ENCODE results near the gene ABL1.
"Not testable (repeated sequence)": the region's sequence is repeated elsewhere in the genome, so short reads cannot be mapped to it uniquely, and the experiment has no call there.

ABL1 gene

DNA sequence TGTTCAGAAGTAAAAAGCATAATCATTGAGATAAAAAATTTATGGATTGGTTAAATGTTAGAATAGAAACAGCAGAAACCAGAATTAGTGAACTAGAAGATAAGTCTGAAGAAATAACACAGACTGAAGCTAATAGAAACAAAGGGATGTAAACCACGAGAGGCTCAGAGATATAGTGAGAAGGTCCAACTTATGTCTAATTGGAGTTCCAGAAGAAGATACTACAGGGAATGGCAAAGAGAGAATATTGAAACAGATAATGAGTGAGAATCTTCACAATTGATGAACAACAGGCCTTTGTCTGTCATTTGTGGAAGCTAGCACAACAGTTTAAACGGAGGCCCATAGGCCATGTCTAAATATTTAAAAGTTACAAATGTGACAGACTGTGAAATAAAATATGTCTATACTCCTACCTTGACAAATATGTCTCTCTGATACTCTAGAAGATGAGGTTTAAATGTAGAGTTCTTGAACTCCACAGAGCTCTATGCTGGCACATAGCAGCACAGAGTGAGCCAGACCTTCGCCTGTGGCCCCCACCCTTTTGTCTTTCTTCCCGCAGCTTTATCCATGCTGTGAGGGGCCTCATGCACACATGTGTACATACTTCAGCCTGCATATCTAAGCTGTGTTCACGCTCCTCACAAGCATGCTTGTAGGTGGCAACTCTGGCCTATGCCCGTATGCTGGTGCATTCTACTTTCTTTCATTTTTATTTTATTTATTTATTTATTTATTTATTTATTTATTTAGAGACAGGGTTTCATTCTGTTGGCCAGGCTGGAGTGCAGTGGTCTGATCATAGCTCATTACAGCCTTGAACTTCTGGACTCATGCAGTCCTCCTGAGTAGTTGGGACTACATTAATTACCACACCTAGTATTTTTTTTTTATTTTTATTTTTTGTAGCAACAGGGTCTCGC is 45.0 kb upstream of the ABL1 start:
- no peak for ATAC-seq (ENCODE audit: insufficient read depth, low read depth)
- Histone ChIP-seq H3K4me2 (ENCODE audit: insufficient read depth, low read length) (no peak overlapping the region), H3K9me3 (ENCODE audit: insufficient read depth, low read length, severe bottlenecking) (no peaks in the 10 kb centered on the region), H3K36me3 (ENCODE audit: insufficient read depth, low read length) (no peaks in the 10 kb centered on the region), H3K27ac (ENCODE audit: low read length) (no peak overlapping the region), H3K27me3 (ENCODE audit: insufficient read depth, low read length, poor library complexity) (no peaks in the 10 kb centered on the region), H4K20me1 (ENCODE audit: insufficient read depth, low read length) (no peaks in the 10 kb centered on the region), H3K79me2 (ENCODE audit: insufficient read depth, low read length) (peaks cover 6% of the 10 kb centered on the region; the same call in 1 of the 2 replicates), H3K9ac (ENCODE audit: low read depth, low read length) (no peak overlapping the region), H2AFZ (ENCODE audit: low read depth, low read length) (no peak overlapping the region), H3K4me3 (ENCODE audit: low read depth in 1 of 2, low read length in 2 of 2) (no peak overlapping the region), H3K4me1 (ENCODE audit: insufficient read depth, low read length) (no peaks in the 10 kb centered on the region)
- TF ChIP-seq, protein P1, sequence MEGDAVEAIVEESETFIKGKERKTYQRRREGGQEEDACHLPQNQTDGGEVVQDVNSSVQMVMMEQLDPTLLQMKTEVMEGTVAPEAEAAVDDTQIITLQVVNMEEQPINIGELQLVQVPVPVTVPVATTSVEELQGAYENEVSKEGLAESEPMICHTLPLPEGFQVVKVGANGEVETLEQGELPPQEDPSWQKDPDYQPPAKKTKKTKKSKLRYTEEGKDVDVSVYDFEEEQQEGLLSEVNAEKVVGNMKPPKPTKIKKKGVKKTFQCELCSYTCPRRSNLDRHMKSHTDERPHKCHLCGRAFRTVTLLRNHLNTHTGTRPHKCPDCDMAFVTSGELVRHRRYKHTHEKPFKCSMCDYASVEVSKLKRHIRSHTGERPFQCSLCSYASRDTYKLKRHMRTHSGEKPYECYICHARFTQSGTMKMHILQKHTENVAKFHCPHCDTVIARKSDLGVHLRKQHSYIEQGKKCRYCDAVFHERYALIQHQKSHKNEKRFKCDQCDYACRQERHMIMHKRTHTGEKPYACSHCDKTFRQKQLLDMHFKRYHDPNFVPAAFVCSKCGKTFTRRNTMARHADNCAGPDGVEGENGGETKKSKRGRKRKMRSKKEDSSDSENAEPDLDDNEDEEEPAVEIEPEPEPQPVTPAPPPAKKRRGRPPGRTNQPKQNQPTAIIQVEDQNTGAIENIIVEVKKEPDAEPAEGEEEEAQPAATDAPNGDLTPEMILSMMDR (IDR thresholded peaks at IDR 0.05; ENCODE audit: borderline replicate concordance, extremely low read depth, low read length, poor library complexity, severe bottlenecking), result no peak
- no peak for TF ChIP-seq EZH2 (IDR thresholded peaks at IDR 0.05; ENCODE audit: borderline replicate concordance, low read depth, low read length, severe bottlenecking)
- DNase-seq, result no peak

DNA sequence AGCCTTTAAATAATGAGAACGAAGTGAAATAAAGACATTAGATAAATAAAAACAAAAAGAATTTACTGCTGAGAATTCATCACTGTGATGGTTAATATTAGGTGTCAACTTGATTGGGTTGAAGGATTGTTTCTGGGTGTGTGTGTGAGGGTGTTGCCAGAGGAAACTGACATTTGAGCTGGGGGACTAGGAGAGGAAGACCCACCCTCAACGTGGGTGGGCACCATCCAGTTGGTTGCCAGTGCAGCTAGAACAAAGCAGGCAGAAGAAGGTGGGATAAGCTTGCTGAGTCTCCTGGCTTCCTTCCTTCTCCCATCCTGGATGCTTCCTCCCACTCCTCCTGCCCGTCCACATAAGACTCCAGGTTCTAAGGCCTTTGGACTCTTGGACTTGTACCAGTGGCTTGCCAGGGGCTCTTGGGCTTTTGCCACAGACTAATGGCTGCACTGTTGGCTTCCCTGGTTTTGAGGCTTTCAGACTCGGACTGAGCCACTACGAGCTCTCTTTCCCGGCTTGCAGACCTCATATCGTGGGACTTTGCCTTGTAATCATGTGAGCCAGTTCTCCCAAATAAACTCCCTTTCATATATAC is 43.7 kb upstream of the ABL1 start:
- no peak overlapping the region for H3K27ac ChIP-seq (ENCODE audit: low read length)
- H3K9ac ChIP-seq (ENCODE audit: low read depth, low read length), result no peak overlapping the region
- H4K20me1 ChIP-seq (ENCODE audit: insufficient read depth, low read length), result no peaks in the 10 kb centered on the region
- no peaks in the 10 kb centered on the region for H3K36me3 ChIP-seq (ENCODE audit: insufficient read depth, low read length)
- H3K4me3 ChIP-seq (ENCODE audit: low read depth in 1 of 2, low read length in 2 of 2), result no peak overlapping the region
- no peaks in the 10 kb centered on the region for H3K9me3 ChIP-seq (ENCODE audit: insufficient read depth, low read length, severe bottlenecking)
- H3K4me2 ChIP-seq (ENCODE audit: insufficient read depth, low read length), result no peak overlapping the region
- peaks cover 6% of the 10 kb centered on the region; the same call in 1 of the 2 replicates for H3K79me2 ChIP-seq (ENCODE audit: insufficient read depth, low read length)
- H3K27me3 ChIP-seq (ENCODE audit: insufficient read depth, low read length, poor library complexity), result no peaks in the 10 kb centered on the region
- no peak for DNase-seq
- no peak overlapping the region for H2AFZ ChIP-seq (ENCODE audit: low read depth, low read length)
- no peak for ATAC-seq (ENCODE audit: insufficient read depth, low read depth)
- TF ChIP-seq, protein P1 (IDR thresholded peaks at IDR 0.05; ENCODE audit: borderline replicate concordance, extremely low read depth, low read length, poor library complexity, severe bottlenecking), result no peak
- no peak for TF ChIP-seq EZH2 (IDR thresholded peaks at IDR 0.05; ENCODE audit: borderline replicate concordance, low read depth, low read length, severe bottlenecking)
- H3K4me1 ChIP-seq (ENCODE audit: insufficient read depth, low read length), result no peaks in the 10 kb centered on the region

DNA sequence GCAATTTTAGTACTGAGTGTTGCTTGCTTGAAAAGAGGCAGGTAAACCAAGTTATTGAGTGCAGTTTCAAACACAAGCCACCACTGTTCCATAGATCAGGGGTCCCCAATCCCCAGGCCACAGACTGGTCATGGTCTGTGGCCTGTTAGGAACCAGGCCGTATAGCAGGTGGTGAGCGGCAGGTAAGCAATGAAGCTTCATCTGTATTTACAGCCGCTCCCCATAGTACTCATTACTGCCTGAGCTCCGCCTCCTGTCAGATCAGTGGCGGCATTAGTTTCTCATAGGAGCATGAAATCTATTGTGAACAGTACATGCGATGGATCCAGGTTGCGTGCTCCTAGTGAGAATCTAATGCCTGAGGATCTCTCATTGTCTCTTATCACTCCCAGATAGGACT is 41.5 kb upstream of the ABL1 start:
- Histone ChIP-seq H3K4me2 (ENCODE audit: insufficient read depth, low read length) (no peak overlapping the region), H3K9me3 (ENCODE audit: insufficient read depth, low read length, severe bottlenecking) (no peaks in the 10 kb centered on the region), H3K4me3 (ENCODE audit: low read depth in 1 of 2, low read length in 2 of 2) (no peak overlapping the region), H3K9ac (ENCODE audit: low read depth, low read length) (no peak overlapping the region), H3K36me3 (ENCODE audit: insufficient read depth, low read length) (no peaks in the 10 kb centered on the region), H3K27ac (ENCODE audit: low read length) (no peak overlapping the region), H2AFZ (ENCODE audit: low read depth, low read length) (no peak overlapping the region), H3K27me3 (ENCODE audit: insufficient read depth, low read length, poor library complexity) (no peaks in the 10 kb centered on the region), H3K4me1 (ENCODE audit: insufficient read depth, low read length) (no peaks in the 10 kb centered on the region), H4K20me1 (ENCODE audit: insufficient read depth, low read length) (no peaks in the 10 kb centered on the region), H3K79me2 (ENCODE audit: insufficient read depth, low read length) (peaks cover 6% of the 10 kb centered on the region; the same call in 1 of the 2 replicates)
- ATAC-seq (ENCODE audit: insufficient read depth, low read depth) (no peak), DNase-seq (no peak)
- TF ChIP-seq, protein P1 (IDR thresholded peaks at IDR 0.05; ENCODE audit: borderline replicate concordance, extremely low read depth, low read length, poor library complexity, severe bottlenecking), result no peak
- TF ChIP-seq EZH2 (IDR thresholded peaks at IDR 0.05; ENCODE audit: borderline replicate concordance, low read depth, low read length, severe bottlenecking), result no peak

DNA sequence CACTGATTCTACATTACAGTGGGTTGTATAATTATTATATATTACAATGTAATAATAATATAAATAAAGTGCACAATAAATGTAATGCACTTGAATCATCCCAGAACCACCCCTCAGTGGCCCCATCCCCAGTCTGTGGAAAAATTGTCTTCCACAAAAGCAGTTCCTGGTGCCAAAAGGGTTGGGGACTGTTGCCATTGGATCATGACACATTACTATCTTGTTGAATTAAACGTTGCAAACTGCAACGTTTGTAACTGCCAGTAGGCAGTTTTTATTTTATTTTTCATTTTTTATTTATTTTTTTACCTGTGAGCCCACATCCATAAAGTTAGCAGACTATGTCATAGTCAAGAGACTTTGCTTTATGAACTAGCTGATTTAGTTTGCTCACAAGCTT is 41.0 kb upstream of the ABL1 start:
- H3K36me3 ChIP-seq (ENCODE audit: insufficient read depth, low read length); ATAC-seq (ENCODE audit: insufficient read depth, low read depth); H3K27me3 ChIP-seq (ENCODE audit: insufficient read depth, low read length, poor library complexity); H3K9me3 ChIP-seq (ENCODE audit: insufficient read depth, low read length, severe bottlenecking); H3K27ac ChIP-seq (ENCODE audit: low read length); H3K9ac ChIP-seq (ENCODE audit: low read depth, low read length); H3K4me1 ChIP-seq (ENCODE audit: insufficient read depth, low read length); H2AFZ ChIP-seq (ENCODE audit: low read depth, low read length); H4K20me1 ChIP-seq (ENCODE audit: insufficient read depth, low read length); DNase-seq; H3K4me2 ChIP-seq (ENCODE audit: insufficient read depth, low read length); H3K4me3 ChIP-seq (ENCODE audit: low read depth in 1 of 2, low read length in 2 of 2); H3K79me2 ChIP-seq (ENCODE audit: insufficient read depth, low read length): not testable (repeated sequence)

DNA sequence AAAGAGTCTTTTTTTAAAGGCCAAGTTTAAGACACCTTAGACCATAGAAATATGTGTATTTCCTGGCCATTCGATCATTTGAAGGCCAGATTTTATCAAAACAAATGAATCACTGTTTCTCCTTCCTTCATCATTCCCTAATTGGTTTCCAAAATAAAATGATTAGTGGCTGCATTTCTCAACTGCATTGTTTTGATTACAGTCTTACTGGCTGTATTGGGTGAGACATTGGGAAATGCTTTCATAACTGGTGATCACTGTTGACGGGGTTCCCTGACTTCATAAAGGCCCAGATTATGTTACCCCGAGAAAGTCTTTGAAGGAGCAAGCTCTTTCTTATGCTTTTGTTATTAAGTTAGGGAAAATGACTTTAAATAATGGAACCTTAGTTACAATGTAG is 40.6 kb upstream of the ABL1 start:
- H4K20me1 ChIP-seq (ENCODE audit: insufficient read depth, low read length); H3K27ac ChIP-seq (ENCODE audit: low read length); H3K4me1 ChIP-seq (ENCODE audit: insufficient read depth, low read length); ATAC-seq (ENCODE audit: insufficient read depth, low read depth); H3K4me3 ChIP-seq (ENCODE audit: low read depth in 1 of 2, low read length in 2 of 2); H3K27me3 ChIP-seq (ENCODE audit: insufficient read depth, low read length, poor library complexity); H3K9me3 ChIP-seq (ENCODE audit: insufficient read depth, low read length, severe bottlenecking); H3K79me2 ChIP-seq (ENCODE audit: insufficient read depth, low read length); H3K4me2 ChIP-seq (ENCODE audit: insufficient read depth, low read length); H3K36me3 ChIP-seq (ENCODE audit: insufficient read depth, low read length); DNase-seq; H3K9ac ChIP-seq (ENCODE audit: low read depth, low read length); H2AFZ ChIP-seq (ENCODE audit: low read depth, low read length): not testable (repeated sequence)
